ENCODE results near the gene ZNF606.

ZNF606 gene

DNA sequence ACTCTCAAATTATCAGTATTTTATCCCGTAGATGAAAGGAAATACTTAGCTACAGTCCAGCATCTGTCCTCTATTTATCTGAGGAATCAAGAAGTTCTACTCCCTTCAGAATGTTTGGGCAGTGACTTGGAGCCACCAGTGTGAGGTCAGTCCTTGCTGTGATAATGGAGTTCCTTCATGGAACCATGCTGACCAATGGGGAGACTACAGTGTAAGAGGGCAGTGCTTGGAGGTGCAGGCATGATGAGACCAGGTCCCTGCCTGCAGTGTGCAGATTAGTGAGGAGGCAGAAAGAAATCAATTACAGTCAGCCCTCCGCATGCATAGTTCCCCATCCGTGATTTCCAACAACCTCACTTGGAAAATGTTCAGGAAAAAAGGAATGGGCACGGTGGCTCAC lies 28.2 kb downstream of the ZNF606 start, which contains the start of gene C19orf18:
Gene C19orf18, minus strand, starts transcription at position 101 of the 400 bp plus-strand sequence. CDS start 102 bp downstream, outside the sequence.
- DNase-seq (ENCODE audit: low read depth, low spot score), result no peak
- H3K9me3 ChIP-seq (ENCODE audit: control insufficient read depth, insufficient read depth, low read length), result peaks cover 8% of the 10 kb centered on the region
- no CpG with 5 or more reads among the region's 4 CpGs for WGBS (ENCODE audit: insufficient coverage, insufficient read length)
- H3K4me1 ChIP-seq (ENCODE audit: control insufficient read depth, insufficient read depth, low read length), result no peaks in the 10 kb centered on the region
- H3K36me3 ChIP-seq (ENCODE audit: control insufficient read depth, insufficient read depth, low read length), result no peaks in the 10 kb centered on the region; the same call in 1 of the 2 replicates
- H3K4me3 ChIP-seq (ENCODE audit: low read length), result no peak within 1 kb of the TSS
- no peak within 1 kb of the TSS for H3K27ac ChIP-seq (ENCODE audit: low read length)
- no peaks in the 10 kb centered on the region; the same call in 1 of the 2 replicates for H3K27me3 ChIP-seq (ENCODE audit: control insufficient read depth, insufficient read depth, low read length)

GRCh38 chr19:57964761-57965160 lies 37.9 kb downstream of the ZNF606 start:
- Histone ChIP-seq H3K4me3 (ENCODE audit: low read length) (no peak overlapping the region), H3K9me3 (ENCODE audit: control insufficient read depth, insufficient read depth, low read length) (peaks cover 1% of the 10 kb centered on the region; the same call in 1 of the 2 replicates), H3K4me1 (ENCODE audit: control insufficient read depth, insufficient read depth, low read length) (no peaks in the 10 kb centered on the region), H3K27ac (ENCODE audit: low read length) (no peak overlapping the region), H3K27me3 (ENCODE audit: control insufficient read depth, insufficient read depth, low read length) (no peaks in the 10 kb centered on the region), H3K36me3 (ENCODE audit: control insufficient read depth, insufficient read depth, low read length) (no peaks in the 10 kb centered on the region)
- no peak for DNase-seq (ENCODE audit: low read depth, low spot score)
- WGBS (ENCODE audit: insufficient coverage, insufficient read length), result no CpG with 5 or more reads among the region's 8 CpGs

- Histone ChIP-seq H3K4me3 (ENCODE audit: low read length) (no peak overlapping the region), H3K4me1 (ENCODE audit: control insufficient read depth, insufficient read depth, low read length) (no peaks in the 10 kb centered on the region), H3K27me3 (ENCODE audit: control insufficient read depth, insufficient read depth, low read length) (no peaks in the 10 kb centered on the region), H3K9me3 (ENCODE audit: control insufficient read depth, insufficient read depth, low read length) (peaks cover 2% of the 10 kb centered on the region), H3K36me3 (ENCODE audit: control insufficient read depth, insufficient read depth, low read length) (no peaks in the 10 kb centered on the region), H3K27ac (ENCODE audit: low read length) (no peak overlapping the region)
- DNase-seq (ENCODE audit: low read depth, low spot score), result no peak
- WGBS (ENCODE audit: insufficient coverage, insufficient read length), result no CpG with 5 or more reads among the region's 1 CpG
Measured at GRCh38 chr19:57961785-57962184, 40.8 kb downstream of the ZNF606 start.

DNA sequence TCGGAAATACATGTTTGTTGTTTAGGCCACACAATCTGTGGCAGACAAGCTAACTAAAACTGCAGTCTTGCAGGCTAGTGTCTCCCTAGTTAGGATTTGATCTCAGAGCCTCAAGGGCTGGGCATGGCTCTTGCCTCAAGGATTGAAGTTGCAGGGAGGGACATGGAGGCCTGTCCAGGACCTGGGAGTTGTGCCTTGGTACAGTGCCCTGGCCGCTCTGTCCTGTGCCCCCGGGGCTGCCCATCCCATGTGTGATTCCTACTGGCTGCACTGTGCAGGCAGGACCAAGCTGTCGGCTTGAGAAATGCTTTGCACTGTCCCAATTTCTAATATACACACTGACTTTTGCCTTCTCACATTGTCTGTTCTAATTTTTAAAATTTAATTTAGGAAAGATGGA lies 47.6 kb downstream of the ZNF606 start:
- Histone ChIP-seq H3K27me3 (ENCODE audit: control insufficient read depth, insufficient read depth, low read length) (no peaks in the 10 kb centered on the region), H3K27ac (ENCODE audit: low read length) (no peak overlapping the region), H3K4me1 (ENCODE audit: control insufficient read depth, insufficient read depth, low read length) (no peaks in the 10 kb centered on the region), H3K36me3 (ENCODE audit: control insufficient read depth, insufficient read depth, low read length) (no peaks in the 10 kb centered on the region), H3K4me3 (ENCODE audit: low read length) (no peak overlapping the region), H3K9me3 (ENCODE audit: control insufficient read depth, insufficient read depth, low read length) (peaks cover 4% of the 10 kb centered on the region)
- no CpG with 5 or more reads among the region's 4 CpGs for WGBS (ENCODE audit: insufficient coverage, insufficient read length)
- DNase-seq (ENCODE audit: low read depth, low spot score), result no peak

DNA sequence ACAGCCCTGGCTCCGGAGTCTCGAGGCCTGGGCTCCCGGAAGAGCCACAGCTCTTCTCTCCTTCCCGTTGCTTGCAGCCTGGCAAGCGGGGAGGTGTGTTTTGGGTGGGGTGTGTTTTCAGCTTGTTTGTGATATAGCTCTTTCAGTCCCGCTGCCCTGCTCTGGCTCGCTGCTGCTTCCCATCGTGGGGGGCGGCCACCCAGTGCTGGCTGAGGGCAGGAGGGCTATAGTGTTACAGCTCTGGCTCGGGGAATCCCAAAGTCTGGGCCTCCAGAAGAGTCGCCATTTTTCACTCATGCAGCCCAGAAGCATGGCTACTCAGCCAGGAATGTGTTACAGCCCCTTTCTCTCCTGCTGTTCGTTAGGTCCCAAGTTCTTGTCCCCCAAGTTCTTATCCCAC lies 52.9 kb downstream of the ZNF606 start:
- no peak for DNase-seq (ENCODE audit: low read depth, low spot score)
- no peaks in the 10 kb centered on the region for H3K4me1 ChIP-seq (ENCODE audit: control insufficient read depth, insufficient read depth, low read length)
- H3K27me3 ChIP-seq (ENCODE audit: control insufficient read depth, insufficient read depth, low read length), result no peaks in the 10 kb centered on the region
- no peak overlapping the region for H3K4me3 ChIP-seq (ENCODE audit: low read length)
- no CpG with 5 or more reads among the region's 12 CpGs for WGBS (ENCODE audit: insufficient coverage, insufficient read length)
- H3K27ac ChIP-seq (ENCODE audit: low read length), result no peak overlapping the region
- H3K36me3 ChIP-seq (ENCODE audit: control insufficient read depth, insufficient read depth, low read length), result no peaks in the 10 kb centered on the region; the same call in 1 of the 2 replicates
- 0 out of 2 replicates have a peak, but pooled peaks cover 1% of the 10 kb centered on the region for H3K9me3 ChIP-seq (ENCODE audit: control insufficient read depth, insufficient read depth, low read length)

- DNase-seq (ENCODE audit: low read depth, low spot score), result no peak
- Histone ChIP-seq H3K9me3 (ENCODE audit: control insufficient read depth, insufficient read depth, low read length) (0 out of 2 replicates have a peak, but pooled peaks cover 1% of the 10 kb centered on the region), H3K4me3 (ENCODE audit: low read length) (no peak overlapping the region), H3K36me3 (ENCODE audit: control insufficient read depth, insufficient read depth, low read length) (no peaks in the 10 kb centered on the region; the same call in 1 of the 2 replicates), H3K4me1 (ENCODE audit: control insufficient read depth, insufficient read depth, low read length) (no peaks in the 10 kb centered on the region), H3K27me3 (ENCODE audit: control insufficient read depth, insufficient read depth, low read length) (no peaks in the 10 kb centered on the region), H3K27ac (ENCODE audit: low read length) (no peak overlapping the region)
- WGBS (ENCODE audit: insufficient coverage, insufficient read length), result no CpG with 5 or more reads among the region's 24 CpGs
Measured at GRCh38 chr19:57949296-57949695, 53.3 kb downstream of the ZNF606 start.

- peaks cover under 1% of the 10 kb centered on the region; the same call in 1 of the 2 replicates for H3K36me3 ChIP-seq (ENCODE audit: control insufficient read depth, insufficient read depth, low read length)
- peak within 1 kb of the TSS; percentile 94 for H3K4me3 ChIP-seq (ENCODE audit: low read length)
- H3K4me1 ChIP-seq (ENCODE audit: control insufficient read depth, insufficient read depth, low read length), result no peaks in the 10 kb centered on the region
- H3K27me3 ChIP-seq (ENCODE audit: control insufficient read depth, insufficient read depth, low read length), result no peaks in the 10 kb centered on the region
- no CpG with 5 or more reads among the region's 54 CpGs for WGBS (ENCODE audit: insufficient coverage, insufficient read length)
- DNase-seq (ENCODE audit: low read depth, low spot score), result peak; percentile 95
- no peak within 1 kb of the TSS for H3K27ac ChIP-seq (ENCODE audit: low read length)
- H3K9me3 ChIP-seq (ENCODE audit: control insufficient read depth, insufficient read depth, low read length), result 0 out of 2 replicates have a peak, but pooled peaks cover 1% of the 10 kb centered on the region
Measured at GRCh38 chr19:57947419-57948134, 55.0 kb downstream of the ZNF606 start, which contains the start of gene ZNF256. Gene ZNF256 (minus strand): TSS chr19:57947706. CDS start chr19:57947474, 232 bp downstream.

GRCh38 chr19:57947088-57947418 lies 55.6 kb downstream of the ZNF606 start:
- H3K9me3 ChIP-seq (ENCODE audit: control insufficient read depth, insufficient read depth, low read length), result 0 out of 2 replicates have a peak, but pooled peaks cover 1% of the 10 kb centered on the region
- no peaks in the 10 kb centered on the region for H3K4me1 ChIP-seq (ENCODE audit: control insufficient read depth, insufficient read depth, low read length)
- peaks cover 6% of the 10 kb centered on the region for H3K36me3 ChIP-seq (ENCODE audit: control insufficient read depth, insufficient read depth, low read length)
- no peaks in the 10 kb centered on the region for H3K27me3 ChIP-seq (ENCODE audit: control insufficient read depth, insufficient read depth, low read length)
- no peak overlapping the region for H3K27ac ChIP-seq (ENCODE audit: low read length)
- H3K4me3 ChIP-seq (ENCODE audit: low read length), result peak overlapping the region; percentile 94
- no peak for DNase-seq (ENCODE audit: low read depth, low spot score)
- no CpG with 5 or more reads among the region's 18 CpGs for WGBS (ENCODE audit: insufficient coverage, insufficient read length)

GRCh38 chr19:57946316-57946715 lies 56.3 kb downstream of the ZNF606 start:
- peak overlapping the region; percentile 94; the same call in 1 of the 2 replicates for H3K4me3 ChIP-seq (ENCODE audit: low read length)
- H3K27ac ChIP-seq (ENCODE audit: low read length), result no peak overlapping the region
- H3K36me3 ChIP-seq (ENCODE audit: control insufficient read depth, insufficient read depth, low read length), result peaks cover 10% of the 10 kb centered on the region
- DNase-seq (ENCODE audit: low read depth, low spot score), result no peak
- 0 out of 2 replicates have a peak, but pooled peaks cover 1% of the 10 kb centered on the region for H3K9me3 ChIP-seq (ENCODE audit: control insufficient read depth, insufficient read depth, low read length)
- no CpG with 5 or more reads among the region's 2 CpGs for WGBS (ENCODE audit: insufficient coverage, insufficient read length)
- H3K27me3 ChIP-seq (ENCODE audit: control insufficient read depth, insufficient read depth, low read length), result no peaks in the 10 kb centered on the region
- no peaks in the 10 kb centered on the region for H3K4me1 ChIP-seq (ENCODE audit: control insufficient read depth, insufficient read depth, low read length)

DNA sequence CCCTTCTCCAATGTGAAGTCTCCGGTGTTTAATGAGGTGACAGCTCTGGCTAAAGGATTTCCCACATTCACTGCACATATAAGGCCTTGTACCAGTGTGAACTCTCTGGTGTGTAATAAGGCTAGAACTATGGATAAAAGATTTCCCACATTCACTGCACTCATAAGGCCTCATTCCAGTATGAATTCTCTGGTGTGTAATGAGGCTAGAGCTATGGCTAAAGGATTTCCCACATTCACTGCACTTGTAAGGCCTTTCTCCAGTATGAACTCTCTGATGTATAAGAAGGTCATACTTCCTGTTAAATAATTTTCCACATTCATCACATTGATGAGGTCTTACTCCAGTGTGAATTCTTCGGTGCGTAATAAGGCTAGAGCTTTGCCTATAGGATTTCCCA lies 61.0 kb downstream of the ZNF606 start:
- no peak overlapping the region for H3K27ac ChIP-seq (ENCODE audit: low read length)
- H3K27me3 ChIP-seq (ENCODE audit: control insufficient read depth, insufficient read depth, low read length), result no peaks in the 10 kb centered on the region
- DNase-seq (ENCODE audit: low read depth, low spot score), result no peak
- no peaks in the 10 kb centered on the region for H3K9me3 ChIP-seq (ENCODE audit: control insufficient read depth, insufficient read depth, low read length)
- no peaks in the 10 kb centered on the region for H3K4me1 ChIP-seq (ENCODE audit: control insufficient read depth, insufficient read depth, low read length)
- WGBS (ENCODE audit: insufficient coverage, insufficient read length), result no CpG with 5 or more reads among the region's 3 CpGs
- peaks cover 13% of the 10 kb centered on the region; the same call in 1 of the 2 replicates for H3K36me3 ChIP-seq (ENCODE audit: control insufficient read depth, insufficient read depth, low read length)
- H3K4me3 ChIP-seq (ENCODE audit: low read length), result no peak overlapping the region
